ENCODE results near the gene INF2. TPM values are rescaled to one million over a fixed set of nuclear protein-coding genes. Genes with fewer than 3 reads are reported as not detected.

Gene INF2
- total RNA-seq, 1 donor from 2014 or later, result 25.3 TPM

- DNase-seq (ENCODE audit: low read depth in 2 of 2), result peak in 1 of 2 donors; percentile 35
Observed at GRCh38 chr14:104689881-104690711, 678 bp downstream of the INF2 start.

DNA sequence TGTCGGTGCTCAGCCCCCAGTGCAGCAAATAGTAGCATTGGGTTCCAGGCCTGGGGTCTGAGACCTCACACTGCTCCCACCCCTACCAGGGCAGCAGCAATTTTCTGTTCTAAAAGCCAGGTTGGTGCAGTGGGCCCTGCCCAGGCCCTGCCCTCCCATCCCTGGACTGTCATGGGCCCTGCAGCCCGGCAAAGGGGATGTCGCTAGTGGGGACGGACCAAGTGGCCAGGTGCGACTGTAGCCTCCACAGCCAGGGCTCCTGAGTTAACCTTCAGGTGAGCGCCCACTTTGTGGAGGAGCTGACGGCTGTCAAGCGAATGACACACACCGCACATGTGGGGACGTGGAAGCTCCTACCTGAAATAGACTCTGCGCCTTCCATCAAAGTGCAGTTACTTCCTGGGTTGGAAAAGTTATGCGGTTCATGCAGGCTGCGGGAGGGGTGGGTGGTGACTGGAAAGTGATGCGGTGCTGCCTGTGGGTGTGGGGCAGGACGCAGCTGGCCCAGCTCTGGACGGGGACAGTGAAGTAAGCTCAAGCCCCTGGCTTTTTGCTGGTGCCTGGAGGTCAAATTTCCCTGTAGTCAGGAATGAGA lies 1.5 kb downstream of the INF2 start:
- no peak for DNase-seq (ENCODE audit: low read depth in 2 of 2)

GRCh38 chr14:104691546-104692260 lies 2.3 kb downstream of the INF2 start:
- no peak for DNase-seq (ENCODE audit: low read depth in 2 of 2)

DNA sequence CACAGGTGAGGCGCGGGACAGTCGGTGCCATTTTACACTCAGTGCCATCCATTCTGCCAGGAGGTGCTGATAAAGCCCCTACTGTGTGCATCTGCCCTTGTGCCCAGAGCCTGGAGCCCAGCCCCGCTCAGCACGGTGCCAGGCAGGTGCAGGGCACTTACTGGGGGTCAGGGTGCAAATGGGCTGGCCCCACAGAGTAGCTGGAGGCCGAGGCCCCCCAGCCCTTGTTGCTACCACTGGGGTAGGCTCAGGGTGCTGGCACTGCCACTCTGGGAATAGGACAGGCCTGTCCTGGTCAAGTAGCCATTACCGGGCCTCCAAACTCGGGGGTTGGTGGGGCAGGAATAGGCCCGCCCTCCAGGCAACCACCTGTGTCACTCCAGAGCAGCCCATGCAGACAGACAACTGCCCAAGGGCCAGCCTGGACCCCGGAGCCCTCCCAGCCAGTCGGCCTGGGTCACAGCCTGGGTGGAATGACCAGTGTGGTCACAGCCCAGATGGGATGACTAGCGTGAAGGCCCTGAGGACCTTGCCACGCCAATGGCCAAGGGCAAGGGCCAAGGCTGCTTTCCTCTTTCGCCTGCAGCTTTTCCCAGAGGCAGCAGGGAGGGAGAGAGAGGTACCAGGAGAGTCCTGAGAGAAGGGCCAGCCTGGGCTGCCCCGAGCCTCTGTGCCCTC lies 3.0 kb downstream of the INF2 start:
- no peak for DNase-seq (ENCODE audit: low read depth in 2 of 2)

DNA sequence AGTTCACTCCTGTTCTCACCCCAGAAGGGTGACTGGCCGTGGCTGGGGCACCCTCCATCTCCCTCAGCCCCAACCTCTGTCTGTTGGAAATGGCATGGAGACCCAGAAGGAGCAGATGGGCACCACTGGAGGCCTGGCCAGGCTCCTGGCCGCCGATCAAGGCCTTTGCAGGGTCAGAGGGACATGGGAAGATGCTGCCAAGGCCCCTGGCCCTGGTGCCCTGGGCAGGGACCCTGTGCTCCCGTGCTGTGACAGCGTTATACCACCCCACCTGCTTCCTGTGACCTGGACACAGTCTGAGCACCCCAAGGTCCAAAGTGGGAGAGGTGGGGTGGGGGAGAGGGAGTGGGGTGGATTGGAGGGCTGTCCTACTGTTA lies 3.5 kb downstream of the INF2 start:
- DNase-seq (ENCODE audit: low read depth in 2 of 2), result no peak

DNA sequence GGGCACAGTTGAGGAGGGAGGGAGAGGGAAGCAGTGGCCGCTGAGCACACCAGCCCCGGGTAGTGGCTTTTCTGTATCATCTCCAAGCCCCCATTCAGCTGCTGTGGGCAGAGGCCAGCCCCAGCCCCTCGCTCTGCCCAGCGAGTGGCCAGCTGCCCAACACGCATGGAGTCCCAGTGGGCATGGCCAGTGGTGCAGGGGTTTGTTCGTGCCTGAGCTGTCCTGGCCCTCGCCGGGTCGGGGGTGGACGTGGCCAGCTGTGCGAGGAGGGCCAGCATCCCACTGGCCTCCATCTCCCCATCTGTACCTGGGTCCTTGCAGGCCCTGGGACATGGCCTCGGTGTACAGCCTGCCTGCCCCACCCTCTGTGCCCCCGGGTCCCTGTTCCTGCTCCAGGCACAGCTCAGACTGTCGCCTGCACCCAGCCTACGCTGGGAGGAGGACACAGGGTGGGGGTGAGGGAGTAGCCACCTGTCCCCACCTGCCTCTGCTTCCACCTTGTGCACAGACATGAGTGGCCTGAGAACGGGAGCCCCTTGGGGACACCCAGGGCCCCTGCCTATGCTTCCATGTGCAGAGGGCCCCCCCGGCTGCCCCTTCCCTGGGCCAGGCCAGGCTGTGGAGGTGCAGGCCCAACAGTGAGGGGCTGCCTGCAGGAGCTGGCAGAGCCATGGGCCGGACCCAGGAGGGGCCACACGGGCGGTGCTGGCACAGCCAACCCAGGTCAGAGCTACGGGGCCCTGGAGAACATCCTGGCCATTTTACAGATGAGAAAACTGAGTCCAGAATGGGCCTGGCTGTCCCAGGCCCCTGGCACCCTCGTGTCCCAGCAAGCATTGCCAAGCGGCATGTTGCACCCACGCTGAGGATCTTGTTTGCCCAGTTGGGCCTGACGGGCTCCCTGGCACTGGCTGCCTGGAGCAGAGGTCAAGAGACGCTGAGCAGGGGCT lies 4.3 kb downstream of the INF2 start:
- no peak for DNase-seq (ENCODE audit: low read depth in 2 of 2)

DNA sequence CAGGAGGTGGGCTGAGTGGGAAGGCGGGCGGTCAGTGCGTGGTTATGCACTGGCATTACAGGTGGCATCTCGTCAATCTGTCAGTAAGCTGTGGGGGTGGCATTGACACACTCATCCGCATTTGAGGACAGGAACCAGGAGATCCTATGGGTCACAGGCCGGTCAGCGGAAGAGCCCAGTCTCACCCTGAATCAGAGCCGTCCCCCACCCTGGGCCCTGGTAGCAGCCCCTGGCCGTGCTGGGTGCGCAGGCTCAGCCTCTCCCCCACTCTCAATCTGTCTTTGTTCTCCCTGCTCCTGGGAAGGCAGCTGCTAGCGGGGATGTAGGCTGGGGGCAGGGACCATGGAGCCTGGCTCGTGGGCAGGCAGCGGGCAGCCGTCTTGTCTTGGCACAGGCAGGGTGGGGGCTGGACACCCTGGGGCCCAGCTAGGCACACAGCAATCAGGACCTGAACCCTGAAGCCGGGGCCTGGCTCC lies 5.1 kb downstream of the INF2 start:
- peak in 1 of 2 donors; percentile 46 for DNase-seq (ENCODE audit: low read depth in 2 of 2)

GRCh38 chr14:104694991-104695659 lies 5.7 kb downstream of the INF2 start:
- peak; percentile 38 to 56 for DNase-seq (ENCODE audit: low read depth in 2 of 2)

- DNase-seq (ENCODE audit: low read depth in 2 of 2), result no peak
Observed at GRCh38 chr14:104695660-104696000, 6.2 kb downstream of the INF2 start.

GRCh38 chr14:104696671-104697316 lies 7.4 kb downstream of the INF2 start:
- no peak for DNase-seq (ENCODE audit: low read depth in 2 of 2)

DNA sequence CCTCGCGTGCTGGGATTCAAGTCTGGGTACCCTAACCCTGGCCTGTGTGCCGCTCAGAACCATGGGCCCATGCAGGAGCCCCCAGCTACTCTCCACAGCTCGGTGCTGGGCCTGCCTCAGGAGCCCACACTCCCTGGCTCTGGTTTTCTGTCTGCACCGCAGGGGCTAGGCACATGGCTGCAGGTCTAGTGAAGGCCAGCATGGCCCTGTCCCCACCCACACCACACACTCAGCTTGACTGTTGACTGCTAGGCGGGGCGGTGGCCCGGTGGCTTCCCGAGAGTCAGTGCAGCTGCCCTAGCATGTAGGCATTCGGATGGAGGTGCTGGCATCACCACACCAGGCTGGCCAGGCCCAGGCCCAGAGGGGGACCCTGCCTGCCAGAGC lies 7.9 kb downstream of the INF2 start:
- no peak for DNase-seq (ENCODE audit: low read depth in 2 of 2)

GRCh38 chr14:104697892-104698583 lies 8.6 kb downstream of the INF2 start:
- no peak for DNase-seq (ENCODE audit: low read depth in 2 of 2)

DNA sequence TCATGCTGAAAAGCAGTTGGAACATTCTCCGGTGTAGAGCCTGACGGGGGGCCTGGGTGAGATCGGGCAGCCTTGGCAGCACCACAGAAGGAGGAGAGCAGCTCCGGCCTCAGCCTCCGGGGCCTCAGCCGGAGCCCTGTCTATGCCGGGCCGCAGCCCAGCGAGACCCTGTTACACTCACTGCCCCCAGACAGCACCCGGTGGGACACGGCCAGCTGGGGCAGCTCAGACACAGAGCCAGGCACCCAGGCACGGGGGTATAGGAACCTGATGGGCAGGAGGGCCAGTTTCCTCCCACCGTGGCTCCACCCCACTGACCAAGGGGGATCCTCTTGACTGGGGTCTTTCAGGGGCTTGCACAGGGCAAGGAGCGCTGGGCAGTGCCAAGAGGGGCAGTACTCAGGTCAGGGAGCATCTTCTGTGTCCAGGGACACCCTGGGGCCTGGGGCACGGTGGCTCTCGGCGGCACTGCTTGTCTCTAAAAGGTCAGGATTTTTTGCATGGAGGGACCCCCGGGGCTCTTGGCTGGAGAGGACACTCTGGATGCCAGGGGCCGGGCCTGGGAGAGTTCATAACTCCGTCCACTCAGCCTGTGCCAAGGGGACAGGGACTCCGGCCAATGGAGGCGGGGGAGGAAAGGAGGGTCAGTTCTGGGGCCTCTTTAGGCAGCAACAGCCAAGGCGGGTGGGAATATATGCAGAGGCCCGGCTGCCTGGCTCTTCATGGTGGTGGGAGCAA lies 9.4 kb downstream of the INF2 start:
- no peak for DNase-seq (ENCODE audit: low read depth in 2 of 2)

- DNase-seq (ENCODE audit: low read depth in 2 of 2), result no peak
Observed at GRCh38 chr14:104699426-104699748, 10.0 kb downstream of the INF2 start.

- no peak for DNase-seq (ENCODE audit: low read depth in 2 of 2)
Observed at GRCh38 chr14:104700225-104700651, 10.8 kb downstream of the INF2 start.

DNA sequence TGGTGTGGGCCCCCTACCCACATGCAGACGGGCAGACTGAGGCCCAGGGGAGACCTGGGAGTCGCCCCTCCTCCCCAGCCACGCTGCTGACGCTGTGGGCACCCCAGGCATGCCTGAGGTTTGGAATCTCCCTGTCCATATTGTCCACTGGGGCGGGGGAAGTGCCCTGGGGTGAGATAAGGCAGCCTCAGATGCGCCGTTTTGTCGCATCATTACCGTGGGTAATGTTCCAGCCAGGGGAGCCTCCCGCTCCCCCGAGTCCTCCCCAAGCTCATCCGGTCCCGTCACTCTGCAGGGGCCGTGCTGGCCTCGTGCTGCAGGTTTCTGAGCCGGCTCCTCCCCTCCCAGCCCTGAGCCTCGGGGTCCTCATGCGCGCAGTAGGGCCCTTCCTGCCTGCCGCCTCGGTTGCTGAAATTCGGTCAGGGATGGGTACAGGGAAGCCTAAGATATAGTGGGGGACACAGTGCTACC lies 11.4 kb downstream of the INF2 start:
- no peak for DNase-seq (ENCODE audit: low read depth in 2 of 2)

DNA sequence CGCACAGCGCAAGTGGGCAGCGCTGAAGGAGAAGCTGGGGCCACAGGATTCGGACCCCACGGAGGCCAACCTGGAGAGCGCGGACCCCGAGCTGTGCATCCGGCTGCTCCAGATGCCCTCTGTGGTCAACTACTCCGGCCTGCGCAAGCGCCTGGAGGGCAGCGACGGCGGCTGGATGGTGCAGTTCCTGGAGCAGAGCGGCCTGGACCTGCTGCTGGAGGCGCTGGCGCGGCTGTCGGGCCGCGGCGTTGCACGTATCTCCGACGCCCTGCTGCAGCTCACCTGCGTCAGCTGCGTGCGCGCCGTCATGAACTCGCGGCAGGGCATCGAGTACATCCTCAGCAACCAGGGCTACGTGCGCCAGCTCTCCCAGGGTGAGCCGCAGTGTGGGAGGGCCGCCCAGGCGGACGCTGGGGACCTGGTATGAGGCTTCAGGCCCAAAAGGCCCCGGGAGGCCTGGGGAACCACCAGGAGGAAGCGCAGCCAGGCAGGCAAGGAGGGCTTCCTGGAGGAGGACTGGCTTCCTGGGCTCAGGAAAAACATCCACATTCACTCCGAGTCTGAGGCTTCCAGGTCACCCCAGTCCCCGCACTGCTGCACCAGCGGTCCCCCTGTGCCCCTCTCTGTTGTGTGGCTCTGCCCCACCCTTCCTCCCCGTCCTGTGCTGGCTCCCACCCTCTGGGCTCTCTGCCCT lies 12.1 kb downstream of the INF2 start:
- no peak for DNase-seq (ENCODE audit: low read depth in 2 of 2)

DNA sequence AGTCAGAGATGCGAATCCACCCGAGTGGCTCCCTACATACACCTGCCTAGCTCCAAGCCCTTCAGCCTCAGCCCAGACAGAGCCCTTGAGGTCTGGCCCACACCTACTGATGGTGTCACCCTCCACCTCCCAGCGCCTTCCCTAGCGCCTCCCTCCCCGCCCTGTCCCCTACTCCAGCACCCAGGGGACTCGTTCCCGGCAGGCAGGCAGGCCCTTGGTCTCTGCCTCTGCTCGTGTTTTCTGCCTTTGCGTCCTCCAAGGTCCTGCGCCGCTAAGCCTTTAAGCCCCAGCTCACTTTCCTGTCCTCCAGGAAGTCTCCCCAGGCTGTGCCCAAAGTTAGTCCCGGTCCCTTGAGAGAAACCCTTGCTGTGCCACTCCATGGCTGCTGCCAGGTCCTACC lies 12.7 kb downstream of the INF2 start:
- no peak for DNase-seq (ENCODE audit: low read depth in 2 of 2)

Measured in dermis microvascular lymphatic vessel endothelial cell (primary cell).